Measurements from ENCODE around the gene FAM216B. TPM values are rescaled to one million over a fixed set of nuclear protein-coding genes. Genes with fewer than 3 reads are reported as not detected.

Gene FAM216B
- total RNA-seq, 1 experiment from 2014 or later, result not detected

DNA sequence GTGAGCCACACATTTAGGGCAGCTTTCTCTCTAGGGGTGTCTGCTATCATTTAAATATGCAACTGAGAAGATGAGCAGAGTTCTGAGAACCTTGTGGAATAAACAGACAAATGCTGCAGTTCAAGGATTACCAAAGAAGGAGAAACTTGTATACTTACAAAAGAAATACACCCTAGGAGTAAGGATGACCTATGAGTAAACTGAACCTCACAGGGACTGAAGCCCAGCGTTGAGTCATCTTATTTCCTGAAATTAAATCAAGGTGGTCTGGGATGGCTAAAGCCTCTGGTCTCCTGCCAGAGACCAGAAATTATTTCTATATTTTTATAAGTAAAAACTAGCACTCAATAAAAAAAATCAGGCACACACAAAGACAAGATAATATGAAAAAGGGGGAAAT is 40.1 kb downstream of the FAM216B start:
- Histone ChIP-seq H3K56ac (ENCODE audit: insufficient read length, low read depth, low read length) (no peak overlapping the region), H3K23ac (ENCODE audit: insufficient read length, low read depth, low read length) (no peak overlapping the region), H3K9me3 (ENCODE audit: control insufficient read depth, low read depth, low read length) (no peaks in the 10 kb centered on the region), H4K5ac (ENCODE audit: insufficient read length, low read depth, low read length) (no peak overlapping the region), H3T11ph (ENCODE audit: low read length) (no peak overlapping the region), H2AK5ac (ENCODE audit: insufficient read length, low read length) (no peak overlapping the region), H3K4me2 (ENCODE audit: insufficient read depth, insufficient read length, low read length) (no peak overlapping the region), H4K20me1 (ENCODE audit: control insufficient read depth, insufficient read depth, insufficient read length) (no peaks in the 10 kb centered on the region), H3K27ac (ENCODE audit: insufficient read length, low read depth, low read length) (no peak overlapping the region), H3K14ac (ENCODE audit: insufficient read depth, low read length) (no peak overlapping the region), H3K18ac (ENCODE audit: insufficient read length, low read depth, low read length) (no peak overlapping the region), H4K8ac (replicated peaks; ENCODE audit: insufficient read length, low read depth, low read length) (no peak overlapping the region), H3K9ac (ENCODE audit: extremely low read depth, insufficient read length, low read length) (no peak overlapping the region), H3K79me1 (ENCODE audit: insufficient read depth, low read depth, low read length, poor library complexity, severe bottlenecking) (no peaks in the 10 kb centered on the region), H2BK120ac (ENCODE audit: low read depth, low read length, poor library complexity, severe bottlenecking) (no peak overlapping the region), H2BK5ac (ENCODE audit: insufficient read length, low read length) (no peak overlapping the region), H4K91ac (ENCODE audit: insufficient read length, low read depth, low read length) (no peak overlapping the region), H2BK12ac (ENCODE audit: insufficient read length, low read depth, low read length) (no peak overlapping the region), H3K4me1 (ENCODE audit: insufficient read depth, low read length) (no peaks in the 10 kb centered on the region), H3K4ac (ENCODE audit: low read depth, low read length) (no peak overlapping the region), H3K23me2 (ENCODE audit: insufficient read length, low read depth, low read length, poor library complexity, severe bottlenecking) (no peaks in the 10 kb centered on the region), H3K79me2 (ENCODE audit: insufficient read depth, low read length) (no peaks in the 10 kb centered on the region), H2BK15ac (ENCODE audit: low read depth, low read length) (no peak overlapping the region), H2AFZ (ENCODE audit: low read length) (no peak overlapping the region), H2BK20ac (ENCODE audit: low read depth, low read length, poor library complexity, severe bottlenecking) (no peak overlapping the region), H3K27me3 (ENCODE audit: insufficient read depth, low read length) (no peaks in the 10 kb centered on the region)
- H3K9me3 Mint-ChIP-seq, result peaks cover 23 to 24% of the 10 kb centered on the region in 2 experiments
- H3K27me3 Mint-ChIP-seq (ENCODE audit: low read depth), result peaks cover 2% of the 10 kb centered on the region; the same call in 1 of the 2 replicates
- TF ChIP-seq CTCF (conservative IDR thresholded peaks at IDR 0.05), result no peak
- DNase-seq, result no peak
- H3K36me3 Mint-ChIP-seq (ENCODE audit: insufficient read depth in 1 of 3, low read depth in 3 of 3), result peaks cover 22 to 31% (median 23%) of the 10 kb centered on the region in 3 experiments
- H3K27ac Mint-ChIP-seq, result no peak overlapping the region
- H3K4me1 Mint-ChIP-seq, result peaks cover 3% of the 10 kb centered on the region in 2 experiments; a peak in 2 of 4 replicates
- WGBS (ENCODE audit: extremely low coverage, insufficient read length, low lambda C conversion rate), result no CpG with 5 or more reads among the region's 1 CpG
- H3K4me3 Mint-ChIP-seq, result no peak overlapping the region

Measured in H9 (cell line).